Right hindlimb (tissue), 1 donor: Measurements from ENCODE around the gene SYTL3.
"Not testable (repeated sequence)": the region's sequence is repeated elsewhere in the genome, so short reads cannot be mapped to it uniquely, and the experiment has no call there.

ENCODE experiments used
- DNase-seq: peaks from one replicate; pipeline ENCODE4 v3.0.0-alpha.2; 2018

The SYTL3 gene, protein sequence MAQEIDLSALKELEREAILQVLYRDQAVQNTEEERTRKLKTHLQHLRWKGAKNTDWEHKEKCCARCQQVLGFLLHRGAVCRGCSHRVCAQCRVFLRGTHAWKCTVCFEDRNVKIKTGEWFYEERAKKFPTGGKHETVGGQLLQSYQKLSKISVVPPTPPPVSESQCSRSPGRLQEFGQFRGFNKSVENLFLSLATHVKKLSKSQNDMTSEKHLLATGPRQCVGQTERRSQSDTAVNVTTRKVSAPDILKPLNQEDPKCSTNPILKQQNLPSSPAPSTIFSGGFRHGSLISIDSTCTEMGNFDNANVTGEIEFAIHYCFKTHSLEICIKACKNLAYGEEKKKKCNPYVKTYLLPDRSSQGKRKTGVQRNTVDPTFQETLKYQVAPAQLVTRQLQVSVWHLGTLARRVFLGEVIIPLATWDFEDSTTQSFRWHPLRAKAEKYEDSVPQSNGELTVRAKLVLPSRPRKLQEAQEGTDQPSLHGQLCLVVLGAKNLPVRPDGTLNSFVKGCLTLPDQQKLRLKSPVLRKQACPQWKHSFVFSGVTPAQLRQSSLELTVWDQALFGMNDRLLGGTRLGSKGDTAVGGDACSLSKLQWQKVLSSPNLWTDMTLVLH

DNA sequence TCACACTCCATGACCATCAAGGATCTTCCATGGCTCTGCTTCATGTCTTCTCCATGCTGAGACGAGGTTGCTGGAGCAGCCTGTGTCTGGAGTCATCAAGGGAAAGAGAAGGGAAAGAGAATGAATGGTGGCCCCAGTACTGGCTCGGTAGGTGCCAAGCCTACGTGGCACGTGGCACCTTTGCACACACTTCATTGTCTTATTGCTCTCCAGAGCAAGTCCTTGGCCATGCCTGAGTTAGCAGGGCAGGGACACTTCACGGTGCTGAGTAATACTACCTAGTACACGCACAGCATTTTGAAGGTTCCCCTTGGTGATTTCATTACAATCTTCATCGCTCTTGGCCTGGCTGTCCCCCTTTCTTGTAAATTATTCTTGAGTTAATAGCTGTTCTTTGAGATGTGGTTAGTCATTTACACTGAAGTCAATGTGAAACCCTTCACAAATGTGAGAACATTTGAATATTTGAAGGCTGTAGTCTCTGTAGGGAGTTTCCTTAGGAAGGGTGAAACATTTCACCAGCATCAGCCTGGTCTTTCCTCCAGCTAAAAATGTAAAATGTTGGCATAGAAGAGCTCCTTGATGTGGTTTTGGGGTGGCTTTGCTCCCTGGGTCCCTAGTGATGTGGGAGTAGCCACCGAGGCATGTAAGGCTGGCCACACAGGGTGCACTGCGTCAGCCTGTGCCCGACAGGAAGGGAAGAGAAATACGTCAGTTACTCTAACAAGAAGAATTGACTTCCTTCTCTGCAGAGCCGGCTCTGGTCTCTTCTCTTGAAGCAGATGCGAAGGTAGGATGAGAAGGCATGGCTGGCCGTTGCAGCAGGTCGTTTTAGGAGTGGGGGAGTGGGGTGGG, at the start of gene SYTL3:
SYTL3 (plus strand) TSS at position 766 of the 855 bp plus-strand sequence. CDS start 13,215 bp downstream, outside the sequence.
- DNase-seq, result peak; percentile 42

DNA sequence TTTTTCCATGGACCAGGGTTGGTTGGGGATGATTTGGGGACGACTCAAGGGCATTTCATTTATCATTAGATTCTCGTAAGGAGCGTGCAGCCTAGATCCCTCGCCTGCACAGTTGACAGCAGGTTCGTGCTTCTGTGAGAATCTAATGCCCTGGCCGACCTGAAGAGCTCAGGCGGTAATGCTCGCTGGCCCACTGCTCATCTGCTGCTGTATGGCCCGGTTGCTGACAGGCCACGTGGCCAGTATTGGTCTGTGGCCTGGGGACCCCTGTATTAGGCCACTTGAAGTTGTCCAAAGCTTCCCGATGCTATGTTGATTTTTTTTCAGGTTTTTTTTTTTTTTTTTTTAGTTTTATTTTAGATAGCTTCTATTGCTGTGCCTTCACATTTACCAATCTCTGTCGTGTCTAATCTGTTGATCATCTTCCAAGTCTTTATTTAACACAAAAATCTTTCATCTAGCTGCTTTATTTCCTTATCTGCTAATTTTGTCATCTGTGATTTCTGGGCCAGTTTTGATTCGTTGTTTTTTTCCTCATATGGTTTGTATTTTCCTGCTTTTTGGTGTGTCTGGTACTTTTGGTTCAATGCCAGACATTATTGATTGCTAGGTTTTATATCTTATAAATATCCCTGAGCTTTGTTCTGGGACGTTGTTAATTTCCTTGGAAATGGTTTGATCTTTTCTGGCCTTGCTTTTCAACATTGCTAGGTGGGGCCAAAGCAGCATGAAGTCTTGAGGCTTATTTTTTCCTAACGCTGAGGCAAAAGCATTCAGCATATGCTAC, 46.4 kb upstream of the SYTL3 start:
- DNase-seq, result no peak

- no peak for DNase-seq
These were observed 45.8 kb upstream of the SYTL3 start for GRCh38 chr6:158604048-158604406.

GRCh38 chr6:158605266-158605878, 44.5 kb upstream of the SYTL3 start:
- DNase-seq, result peak; percentile 73

GRCh38 chr6:158606011-158606410, 43.8 kb upstream of the SYTL3 start:
- not testable (repeated sequence) for DNase-seq

GRCh38 chr6:158606935-158607334, 42.9 kb upstream of the SYTL3 start:
- no peak for DNase-seq

GRCh38 chr6:158607411-158608170, 42.3 kb upstream of the SYTL3 start:
- no peak for DNase-seq

GRCh38 chr6:158608221-158608620, 41.6 kb upstream of the SYTL3 start:
- no peak for DNase-seq

DNA sequence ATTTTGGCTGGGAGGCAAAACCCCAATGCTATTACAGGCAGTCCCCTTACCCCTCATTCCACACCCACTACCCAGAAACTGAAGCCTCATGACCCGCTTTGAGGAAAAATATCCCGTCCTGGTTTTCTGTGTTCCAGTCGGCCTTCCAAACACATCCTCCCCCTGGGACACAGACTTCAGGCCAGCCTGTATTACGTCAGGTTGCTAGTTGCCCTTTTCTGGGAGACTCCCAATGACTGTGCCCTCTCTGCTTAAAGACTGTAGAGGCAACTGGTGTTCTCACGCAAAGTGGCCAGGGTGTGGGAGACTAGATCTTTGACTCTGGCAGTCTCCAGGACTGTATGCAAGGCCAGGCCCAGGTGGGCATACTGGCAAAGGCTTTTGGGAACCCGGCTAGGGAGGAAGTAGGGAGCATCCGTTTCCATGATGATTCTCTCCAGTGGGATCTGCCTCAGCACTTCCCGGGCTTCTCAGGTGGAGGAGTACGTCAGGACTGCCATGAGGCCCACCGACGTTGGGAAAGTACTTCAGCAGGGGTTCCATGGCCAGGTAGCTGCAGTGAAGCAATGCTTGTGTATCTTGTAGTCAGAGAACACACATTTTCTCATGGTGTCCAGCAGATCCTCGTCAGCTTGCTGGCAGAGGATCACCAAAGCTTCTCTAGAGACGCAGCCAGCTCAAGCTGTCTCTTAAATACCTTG, 40.2 kb upstream of the SYTL3 start:
- no peak for DNase-seq

GRCh38 chr6:158610319-158610968, 39.4 kb upstream of the SYTL3 start:
- no peak for DNase-seq

DNA sequence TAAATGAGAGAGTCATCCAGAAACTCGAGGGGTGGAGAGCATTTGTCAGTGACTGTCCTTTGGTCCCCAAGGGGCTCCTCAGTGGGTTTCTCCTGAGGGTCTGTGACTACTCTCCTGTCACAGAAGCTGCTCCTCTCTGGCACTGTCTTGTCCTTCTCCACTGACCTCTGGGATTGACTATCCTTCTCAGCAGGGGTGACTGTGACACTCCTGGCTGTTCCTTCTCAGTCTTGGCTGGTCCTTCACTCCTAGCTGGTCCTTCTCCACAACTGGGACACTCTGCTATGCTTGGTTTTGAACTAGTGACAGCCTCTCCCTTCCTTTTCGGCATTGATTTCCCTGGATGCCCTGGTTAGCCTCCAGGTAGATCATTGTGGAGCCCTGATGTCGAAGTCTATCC, 38.8 kb upstream of the SYTL3 start:
- DNase-seq, result no peak

GRCh38 chr6:158611541-158612370, 38.1 kb upstream of the SYTL3 start:
- DNase-seq, result no peak

DNA sequence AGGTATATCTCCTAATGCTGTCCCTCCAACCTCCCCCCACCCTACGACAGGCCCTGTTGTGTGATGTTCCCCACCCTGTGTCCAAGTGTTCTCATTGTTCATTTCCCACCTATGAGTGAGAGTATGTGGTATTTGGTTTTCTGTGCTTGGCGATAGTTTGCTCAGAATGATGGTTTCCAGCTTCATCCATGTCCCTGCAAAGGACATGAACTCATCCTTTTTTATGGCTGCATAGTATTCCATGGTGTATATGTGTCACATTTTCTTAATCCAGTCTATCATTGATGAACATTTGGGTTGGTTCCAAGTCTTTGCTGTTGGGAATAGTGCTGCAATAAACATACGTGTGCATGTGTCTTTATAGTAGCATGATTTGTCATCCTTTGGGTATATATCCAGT, 35.2 kb upstream of the SYTL3 start:
- DNase-seq, result not testable (repeated sequence)

DNA sequence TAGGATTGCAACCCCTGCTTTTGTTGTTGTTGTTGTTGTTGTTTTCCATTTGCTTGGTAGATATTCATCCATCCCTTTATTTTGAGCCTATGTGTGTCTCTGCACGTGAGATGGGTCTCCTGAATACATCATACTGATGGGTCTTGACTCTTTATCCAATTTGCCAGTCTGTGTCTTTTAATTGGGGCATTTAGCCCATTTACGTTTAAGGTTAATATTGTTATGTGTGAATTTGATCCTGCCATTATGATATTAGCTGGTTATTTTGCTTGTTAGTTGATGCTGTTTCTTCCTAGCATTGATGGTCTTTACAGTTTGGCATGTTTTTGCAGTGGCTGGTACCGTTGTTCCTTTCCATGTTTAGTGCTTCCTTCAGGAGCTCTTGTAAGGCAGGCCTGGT, 31.6 kb upstream of the SYTL3 start:
- DNase-seq, result not testable (repeated sequence)

GRCh38 chr6:158619922-158620801, 29.7 kb upstream of the SYTL3 start:
- DNase-seq, result no peak

GRCh38 chr6:158620963-158621693, 28.7 kb upstream of the SYTL3 start:
- no peak for DNase-seq
